Hypothalamus (tissue), 51 donors: ENCODE measurements around the gene CCDC196.
"Not testable (repeated sequence)": the region's sequence is repeated elsewhere in the genome, so short reads cannot be mapped to it uniquely, and the experiment has no call there.

Experiments
- DNase-seq, 51 donors: peaks; one replicate each; lab custom pipeline; 2025; lab: John Stamatoyannopoulos, UW

CCDC196 gene

GRCh38 chr14:66545751-66546150 is 59.6 kb downstream of the CCDC196 start:
- DNase-seq = not testable (repeated sequence)
